Neural crest cell (in vitro differentiated cells): Measurements from ENCODE around the gene CCDC141. TPM values are rescaled to one million over a fixed set of nuclear protein-coding genes. Genes with fewer than 3 reads are reported as not detected.

Experiments
- DNase-seq: peaks from one replicate; pipeline ENCODE4 v3.0.0; 2021; ENCODE audit warnings: low read depth, mixed read lengths, low spot score
- H3K27ac Mint-ChIP-seq: one replicate; pipeline ENCODE4 v1.8.0; 2021; ENCODE audit warnings: mild to moderate bottlenecking, mixed read lengths; ENCODE audit not compliant: unreplicated experiment
- H3K27me3 Mint-ChIP-seq: 2 replicates; pipeline ENCODE4 v1.8.0; 2021; ENCODE audit warnings: low read depth, mild to moderate bottlenecking, mixed read lengths
- H3K36me3 Mint-ChIP-seq: 2 replicates; pipeline ENCODE4 v1.8.0; 2021; ENCODE audit warnings: low read depth, mild to moderate bottlenecking, mixed read lengths
- H3K4me1 Mint-ChIP-seq: 2 replicates; pipeline ENCODE4 v1.8.0; 2021; ENCODE audit warnings: mixed read lengths
- H3K4me3 Mint-ChIP-seq: one replicate; pipeline ENCODE4 v1.8.0; 2021; ENCODE audit warnings: mild to moderate bottlenecking, mixed read lengths
- H3K9me3 Mint-ChIP-seq: 2 replicates; pipeline ENCODE4 v1.8.0; 2021; ENCODE audit warnings: mixed read lengths
- total RNA-seq: library from RNA; stranded (reverse); gene quantifications from 2 replicates; pipeline ENCODE4 v1.2.1, GENCODE V29; 2021
- TF ChIP-seq, protein P1 (sequence below): fragments of 200-600 bp; sonication (generic); conservative IDR thresholded peaks from 2 replicates; pipeline ENCODE4 v1.5.0; 2021; ENCODE audit warnings: antibody characterized with exemption, mild to moderate bottlenecking

The CCDC141 gene
- total RNA-seq, 1 donor from 2014 or later = not detected

DNA sequence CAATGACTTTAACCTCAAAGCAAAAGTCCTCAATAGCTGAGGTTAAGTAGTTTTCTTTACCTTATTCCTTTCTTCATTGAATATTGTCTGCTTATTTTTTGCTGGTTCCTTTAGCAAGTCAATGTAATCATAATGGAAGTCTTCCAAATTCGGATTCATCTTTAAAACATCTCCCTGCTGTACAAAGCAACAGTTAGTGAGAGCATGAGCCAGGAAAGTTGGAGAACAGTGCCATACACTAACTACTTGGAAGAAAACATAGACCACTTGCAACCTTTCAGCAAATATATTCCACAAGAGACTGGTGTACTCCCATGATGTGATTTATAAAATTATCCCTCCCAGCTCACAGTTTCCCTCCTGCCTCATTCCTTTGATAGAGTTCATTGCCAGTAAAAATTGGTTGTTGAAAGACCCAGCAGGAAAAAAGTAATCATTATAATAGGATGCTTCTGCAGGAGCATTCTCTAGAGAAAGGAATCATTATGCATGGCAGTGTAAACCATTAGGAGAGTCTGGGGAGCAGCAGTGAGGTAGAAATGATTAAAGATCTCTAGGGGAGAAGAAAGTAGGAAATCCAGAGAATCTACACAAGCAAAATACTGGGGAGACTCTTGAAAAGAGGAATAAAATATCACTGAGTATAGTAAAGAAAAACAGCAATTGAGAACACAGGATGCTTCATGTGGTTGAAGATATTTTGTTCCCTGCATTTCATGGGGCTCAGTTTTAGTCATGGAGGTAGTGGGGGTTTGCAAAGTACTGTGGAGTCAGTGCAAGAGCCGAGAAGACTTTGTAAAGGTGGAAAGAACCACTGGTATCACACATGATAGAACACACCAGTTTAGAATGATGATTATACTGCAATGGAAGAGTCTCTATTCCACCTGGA, 204.1 kb downstream of the CCDC141 start:
- Mint-ChIP-seq H3K4me3 (no peak overlapping the region), H3K27ac (no peak overlapping the region), H3K4me1 (no peaks in the 10 kb centered on the region), H3K27me3 (no peaks in the 10 kb centered on the region), H3K9me3 (no peaks in the 10 kb centered on the region), H3K36me3 (no peaks in the 10 kb centered on the region)
- DNase-seq = no peak
- TF ChIP-seq, protein P1, sequence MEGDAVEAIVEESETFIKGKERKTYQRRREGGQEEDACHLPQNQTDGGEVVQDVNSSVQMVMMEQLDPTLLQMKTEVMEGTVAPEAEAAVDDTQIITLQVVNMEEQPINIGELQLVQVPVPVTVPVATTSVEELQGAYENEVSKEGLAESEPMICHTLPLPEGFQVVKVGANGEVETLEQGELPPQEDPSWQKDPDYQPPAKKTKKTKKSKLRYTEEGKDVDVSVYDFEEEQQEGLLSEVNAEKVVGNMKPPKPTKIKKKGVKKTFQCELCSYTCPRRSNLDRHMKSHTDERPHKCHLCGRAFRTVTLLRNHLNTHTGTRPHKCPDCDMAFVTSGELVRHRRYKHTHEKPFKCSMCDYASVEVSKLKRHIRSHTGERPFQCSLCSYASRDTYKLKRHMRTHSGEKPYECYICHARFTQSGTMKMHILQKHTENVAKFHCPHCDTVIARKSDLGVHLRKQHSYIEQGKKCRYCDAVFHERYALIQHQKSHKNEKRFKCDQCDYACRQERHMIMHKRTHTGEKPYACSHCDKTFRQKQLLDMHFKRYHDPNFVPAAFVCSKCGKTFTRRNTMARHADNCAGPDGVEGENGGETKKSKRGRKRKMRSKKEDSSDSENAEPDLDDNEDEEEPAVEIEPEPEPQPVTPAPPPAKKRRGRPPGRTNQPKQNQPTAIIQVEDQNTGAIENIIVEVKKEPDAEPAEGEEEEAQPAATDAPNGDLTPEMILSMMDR = no peak

DNA sequence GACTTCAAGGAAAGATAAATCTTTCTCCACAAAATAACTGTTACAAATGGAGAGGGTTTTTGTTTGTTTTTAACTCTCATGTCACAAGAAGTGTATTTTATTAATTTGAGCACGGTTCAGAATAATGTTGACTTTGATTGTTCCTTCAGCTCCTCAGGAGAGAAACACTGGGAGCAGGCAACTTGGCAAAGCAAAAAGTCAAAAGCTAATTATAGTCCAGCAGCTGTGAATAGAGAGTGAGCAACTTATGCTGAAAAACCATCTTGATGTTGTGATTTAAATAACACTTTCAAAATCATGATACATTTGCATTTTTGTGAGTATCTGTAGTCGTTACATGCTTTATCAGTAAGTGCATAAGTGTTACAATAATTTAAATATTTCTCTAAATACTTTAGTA, 205.2 kb downstream of the CCDC141 start:
- Mint-ChIP-seq H3K4me3 (no peak overlapping the region), H3K36me3 (no peaks in the 10 kb centered on the region), H3K27me3 (no peaks in the 10 kb centered on the region), H3K9me3 (no peaks in the 10 kb centered on the region), H3K4me1 (no peaks in the 10 kb centered on the region), H3K27ac (no peak overlapping the region)
- no peak for DNase-seq
- TF ChIP-seq, protein P1 = no peak

- TF ChIP-seq, protein P1 = no peak
- no peaks in the 10 kb centered on the region for H3K36me3 Mint-ChIP-seq
Measured at GRCh38 chr2:178844269-178844668, 205.7 kb downstream of the CCDC141 start.

GRCh38 chr2:178843697-178844096, 206.2 kb downstream of the CCDC141 start:
- no peaks in the 10 kb centered on the region for H3K9me3 Mint-ChIP-seq
- H3K4me3 Mint-ChIP-seq = no peak overlapping the region

More at GRCh38 chr2:178844269-178844668, 205.7 kb downstream of the CCDC141 start:
- Mint-ChIP-seq H3K9me3 (no peaks in the 10 kb centered on the region), H3K27me3 (no peaks in the 10 kb centered on the region), H3K4me3 (no peak overlapping the region), H3K4me1 (no peaks in the 10 kb centered on the region), H3K27ac (no peak overlapping the region)
- no peak for DNase-seq

DNA sequence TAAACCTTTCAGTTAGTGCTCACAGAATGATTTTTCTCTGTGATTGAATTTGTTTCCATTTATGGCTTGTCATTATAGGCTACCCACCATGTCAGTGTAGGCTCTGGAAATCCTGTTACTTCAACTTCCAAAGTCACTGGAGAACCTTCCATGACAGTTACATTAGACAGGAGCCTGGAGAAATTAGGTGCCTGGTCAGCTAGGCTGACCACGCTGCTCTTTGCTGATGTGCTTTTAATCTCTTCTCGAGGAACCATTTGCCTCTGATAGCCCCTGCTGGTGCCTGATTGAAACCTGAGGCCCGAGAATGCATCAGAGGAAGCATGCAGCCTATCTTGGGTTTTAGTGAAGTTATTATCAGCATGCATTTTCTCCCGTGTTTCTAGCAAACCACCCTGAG, 213.1 kb downstream of the CCDC141 start:
- H3K4me1 Mint-ChIP-seq = no peaks in the 10 kb centered on the region
- TF ChIP-seq, protein P1 = no peak
- H3K36me3 Mint-ChIP-seq = no peaks in the 10 kb centered on the region
- no peak overlapping the region for H3K27ac Mint-ChIP-seq
- H3K9me3 Mint-ChIP-seq = no peaks in the 10 kb centered on the region
- no peaks in the 10 kb centered on the region for H3K27me3 Mint-ChIP-seq
- DNase-seq = no peak
- no peak overlapping the region for H3K4me3 Mint-ChIP-seq

More at GRCh38 chr2:178843697-178844096, 206.2 kb downstream of the CCDC141 start:
- no peaks in the 10 kb centered on the region for H3K4me1 Mint-ChIP-seq
- no peaks in the 10 kb centered on the region for H3K27me3 Mint-ChIP-seq
- TF ChIP-seq, protein P1 = no peak
- no peak overlapping the region for H3K27ac Mint-ChIP-seq
- H3K36me3 Mint-ChIP-seq = no peaks in the 10 kb centered on the region
- no peak for DNase-seq
